SKM-1 (cell line): Measurements from ENCODE around the gene ABCB10.
A peak's percentile ranks its signal among the peaks of the same experiment; 100 is the strongest.
"Not testable (repeated sequence)": the region's sequence is repeated elsewhere in the genome, so short reads cannot be mapped to it uniquely, and the experiment has no call there.

ENCODE experiments used
- DNase-seq: peaks from one replicate; lab custom pipeline; 2025; ENCODE audit not compliant: unreplicated experiment; lab: John Stamatoyannopoulos, UW

The ABCB10 gene

GRCh38 chr1:229572286-229572685 lies 13.8 kb upstream of the ABCB10 start:
- no peak for DNase-seq

- DNase-seq: no peak
These were observed 12.5 kb upstream of the ABCB10 start for GRCh38 chr1:229570891-229571516.

GRCh38 chr1:229570305-229570704 lies 11.8 kb upstream of the ABCB10 start:
- no peak for DNase-seq

GRCh38 chr1:229567109-229567868 lies 8.8 kb upstream of the ABCB10 start:
- DNase-seq: no peak

- no peak for DNase-seq
These were observed 5.2 kb upstream of the ABCB10 start for GRCh38 chr1:229563701-229564100.

GRCh38 chr1:229563241-229563640 lies 4.7 kb upstream of the ABCB10 start:
- no peak for DNase-seq

GRCh38 chr1:229562686-229563085 lies 4.2 kb upstream of the ABCB10 start:
- DNase-seq: no peak

GRCh38 chr1:229561141-229561540 lies 2.6 kb upstream of the ABCB10 start:
- no peak for DNase-seq

- not testable (repeated sequence) for DNase-seq
These were observed 1.6 kb upstream of the ABCB10 start for GRCh38 chr1:229560124-229560523.

GRCh38 chr1:229559336-229559801 lies 862 bp upstream of the ABCB10 start:
- not testable (repeated sequence) for DNase-seq

- DNase-seq: no peak
These were observed 543 bp downstream of the ABCB10 start for GRCh38 chr1:229557913-229558414.

GRCh38 chr1:229557200-229557850 lies 1.2 kb downstream of the ABCB10 start:
- DNase-seq: peak; percentile 36

- no peak for DNase-seq
These were observed 3.5 kb downstream of the ABCB10 start for GRCh38 chr1:229554886-229555621.

GRCh38 chr1:229553621-229554130 lies 4.8 kb downstream of the ABCB10 start:
- DNase-seq: peak; percentile 30

- DNase-seq: no peak
These were observed 5.8 kb downstream of the ABCB10 start for GRCh38 chr1:229552732-229553131.

- no peak for DNase-seq
These were observed 7.5 kb downstream of the ABCB10 start for GRCh38 chr1:229550812-229551567.

GRCh38 chr1:229547542-229547941 lies 11.0 kb downstream of the ABCB10 start:
- no peak for DNase-seq

GRCh38 chr1:229544587-229544986 lies 13.9 kb downstream of the ABCB10 start:
- DNase-seq: no peak

- no peak for DNase-seq
These were observed 18.5 kb downstream of the ABCB10 start for GRCh38 chr1:229539863-229540506.

- no peak for DNase-seq
These were observed 19.6 kb downstream of the ABCB10 start for GRCh38 chr1:229538945-229539344.
